Cardiac septum (tissue), 1 donor: Measurements from ENCODE around the gene MTIF2. TPM values are rescaled to one million over a fixed set of nuclear protein-coding genes. Genes with fewer than 3 reads are reported as not detected.
"Not testable (repeated sequence)": the region's sequence is repeated elsewhere in the genome, so short reads cannot be mapped to it uniquely, and the experiment has no call there.

Source experiments
- DNase-seq: peaks from one replicate; pipeline ENCODE4 v3.0.0-alpha.2; 2020; ENCODE audit warnings: low spot score
- intact Hi-C: fragments of 100-400 bp; cut with DNase I; formaldehyde crosslinking; loops from one replicate; pipeline ENCODE4 v1.14.0; 2022
- total RNA-seq: library from RNA; stranded (reverse); fragmentation: NEBNext Ultra II Directional; extraction: Animal tissue kit (Norgen Biotek cat#: 25700); gene quantifications from one replicate; pipeline ENCODE4 v1.2.1, GENCODE V29; 2021
- donor health status: DM: no; HTN: no; CAD: no.

Gene MTIF2
- total RNA-seq, 1 donor from 2014 or later: 40.8 TPM

GRCh38 chr2:55224761-55225261, 44.2 kb downstream of the MTIF2 start:
- intact Hi-C loops: loop anchor here (5.0 kb wide), 1 partner anchor 197 kb away; no protein-coding TSS in a partner anchor

GRCh38 chr2:55223958-55224760, 44.9 kb downstream of the MTIF2 start:
- DNase-seq: no peak
- intact Hi-C loops: loop anchor here (5.0 kb wide), 1 partner anchor 198 kb away; no protein-coding TSS in a partner anchor

More at GRCh38 chr2:55224761-55225261, 44.2 kb downstream of the MTIF2 start:
- DNase-seq: no peak

- DNase-seq: no peak
- intact Hi-C loops: no loop called here
Observed at GRCh38 chr2:55213822-55214221, 55.2 kb downstream of the MTIF2 start.

- intact Hi-C loops: no loop called here
- DNase-seq: no peak
Observed at GRCh38 chr2:55204950-55205349, 64.1 kb downstream of the MTIF2 start.

- intact Hi-C loops: no loop called here
Observed at GRCh38 chr2:55204536-55204935, 64.5 kb downstream of the MTIF2 start.

GRCh38 chr2:55200416-55200815, 68.6 kb downstream of the MTIF2 start:
- no peak for DNase-seq
- intact Hi-C loops: no loop called here

More at GRCh38 chr2:55204536-55204935, 64.5 kb downstream of the MTIF2 start:
- DNase-seq: no peak

- intact Hi-C loops: no loop called here
- no peak for DNase-seq
Observed at GRCh38 chr2:55196526-55196925, 72.5 kb downstream of the MTIF2 start.

GRCh38 chr2:55191888-55192287, 77.1 kb downstream of the MTIF2 start:
- DNase-seq, intact Hi-C loops: not testable (repeated sequence)

GRCh38 chr2:55186837-55187236, 82.2 kb downstream of the MTIF2 start:
- DNase-seq, intact Hi-C loops: not testable (repeated sequence)

Other genes with a start within 250 kb of the MTIF2 start
- 174 TPM for gene RTN4, start 218.8 kb downstream of the MTIF2 start, total RNA-seq
- 8.6 TPM for gene CLHC1, start 36.9 kb downstream of the MTIF2 start, total RNA-seq
- 395 TPM for gene RPS27A, start 36.5 kb downstream of the MTIF2 start, total RNA-seq
- 29.1 TPM for gene CCDC88A, start 150.6 kb upstream of the MTIF2 start, total RNA-seq